ENCODE results near the gene RAD23B. TPM values are rescaled to one million over a fixed set of nuclear protein-coding genes. Genes with fewer than 3 reads are reported as not detected.
A peak's percentile ranks its signal among the peaks of the same experiment; 100 is the strongest.
"Not testable (repeated sequence)": the region's sequence is repeated elsewhere in the genome, so short reads cannot be mapped to it uniquely, and the experiment has no call there.

The RAD23B gene
- total RNA-seq, 2 donors from 2014 or later, result 58.3 to 85.6 TPM

GRCh38 chr9:107249665-107250285 is 33.3 kb upstream of the RAD23B start:
- H3K27ac ChIP-seq, result no peak overlapping the region
- no peaks in the 10 kb centered on the region for H3K27me3 ChIP-seq

GRCh38 chr9:107251756-107252322 is 31.2 kb upstream of the RAD23B start:
- peaks cover 0 to 14% of the 10 kb centered on the region in 2 donors for H3K4me1 ChIP-seq
- peak; percentile 63 for DNase-seq (ENCODE audit: low spot score)
- H3K27ac ChIP-seq, result peak overlapping the region in 1 of 2 donors; percentile 75
- no peaks in the 10 kb centered on the region for H3K36me3 ChIP-seq
- no peaks in the 10 kb centered on the region for H3K27me3 ChIP-seq
- H3K4me3 ChIP-seq, result no peak overlapping the region
- no peaks in the 10 kb centered on the region for H3K9me3 ChIP-seq
- no peak for TF ChIP-seq CTCF (IDR thresholded peaks at IDR 0.05)

More at GRCh38 chr9:107249665-107250285, 33.3 kb upstream of the RAD23B start:
- Histone ChIP-seq H3K4me1 (peaks cover 0 to 14% of the 10 kb centered on the region in 2 donors), H3K36me3 (no peaks in the 10 kb centered on the region), H3K9me3 (no peaks in the 10 kb centered on the region), H3K4me3 (no peak overlapping the region)
- DNase-seq (ENCODE audit: low spot score), result no peak
- TF ChIP-seq CTCF (IDR thresholded peaks at IDR 0.05), result no peak

GRCh38 chr9:107258919-107259318 is 24.2 kb upstream of the RAD23B start:
- H3K36me3 ChIP-seq, result no peaks in the 10 kb centered on the region
- no peak for TF ChIP-seq CTCF (IDR thresholded peaks at IDR 0.05)
- H3K27me3 ChIP-seq, result no peaks in the 10 kb centered on the region
- DNase-seq (ENCODE audit: low spot score), result no peak
- H3K4me1 ChIP-seq, result no peaks in the 10 kb centered on the region
- no peaks in the 10 kb centered on the region for H3K9me3 ChIP-seq
- H3K27ac ChIP-seq, result no peak overlapping the region
- no peak overlapping the region for H3K4me3 ChIP-seq

- not testable (repeated sequence) for H3K27ac ChIP-seq; H3K4me1 ChIP-seq; DNase-seq (ENCODE audit: low spot score)
Observed at GRCh38 chr9:107259751-107260313, 23.2 kb upstream of the RAD23B start.

GRCh38 chr9:107260437-107261081 is 22.5 kb upstream of the RAD23B start:
- H3K4me3 ChIP-seq, result no peak overlapping the region
- no peak for TF ChIP-seq CTCF (IDR thresholded peaks at IDR 0.05)
- peaks cover 0 to 6% of the 10 kb centered on the region in 2 donors for H3K9me3 ChIP-seq
- H3K27me3 ChIP-seq, result no peaks in the 10 kb centered on the region
- H3K27ac ChIP-seq, result no peak overlapping the region
- DNase-seq (ENCODE audit: low spot score), result no peak
- H3K36me3 ChIP-seq, result no peaks in the 10 kb centered on the region
- H3K4me1 ChIP-seq, result no peaks in the 10 kb centered on the region

More at GRCh38 chr9:107259751-107260313, 23.2 kb upstream of the RAD23B start:
- not testable (repeated sequence) for H3K36me3 ChIP-seq, H3K9me3 ChIP-seq, H3K4me3 ChIP-seq, H3K27me3 ChIP-seq

- Histone ChIP-seq H3K4me3 (no peak overlapping the region), H3K36me3 (no peaks in the 10 kb centered on the region), H3K27ac (no peak overlapping the region), H3K9me3 (peaks cover 0 to 6% of the 10 kb centered on the region in 2 donors), H3K27me3 (no peaks in the 10 kb centered on the region), H3K4me1 (no peaks in the 10 kb centered on the region)
- DNase-seq (ENCODE audit: low spot score), result no peak
- TF ChIP-seq CTCF (IDR thresholded peaks at IDR 0.05), result no peak
Observed at GRCh38 chr9:107261106-107261505, 22.0 kb upstream of the RAD23B start.

Data from right atrium auricular region (tissue), 2 donors.